DOHH2 (cell line): Measurements from ENCODE around the gene FXYD6.

Experiments
- EZH2phosphoT487 ChIP-seq: fragments of 200-600 bp; sonication (generic); IDR thresholded peaks from 2 replicates; pipeline ENCODE4 v1.6.1; 2017; ENCODE audit warnings: borderline replicate concordance, mild to moderate bottlenecking, antibody characterized with exemption, low read length, moderate library complexity, mixed read lengths
- TF ChIP-seq, protein P1 (sequence below): fragments of 200-600 bp; sonication (generic); IDR thresholded peaks from one replicate; pipeline ENCODE4 v1.5.1; 2014; ENCODE audit warnings: antibody characterized with exemption, mild to moderate bottlenecking, low read depth, low read length; ENCODE audit not compliant: poor library complexity, severe bottlenecking

DNA sequence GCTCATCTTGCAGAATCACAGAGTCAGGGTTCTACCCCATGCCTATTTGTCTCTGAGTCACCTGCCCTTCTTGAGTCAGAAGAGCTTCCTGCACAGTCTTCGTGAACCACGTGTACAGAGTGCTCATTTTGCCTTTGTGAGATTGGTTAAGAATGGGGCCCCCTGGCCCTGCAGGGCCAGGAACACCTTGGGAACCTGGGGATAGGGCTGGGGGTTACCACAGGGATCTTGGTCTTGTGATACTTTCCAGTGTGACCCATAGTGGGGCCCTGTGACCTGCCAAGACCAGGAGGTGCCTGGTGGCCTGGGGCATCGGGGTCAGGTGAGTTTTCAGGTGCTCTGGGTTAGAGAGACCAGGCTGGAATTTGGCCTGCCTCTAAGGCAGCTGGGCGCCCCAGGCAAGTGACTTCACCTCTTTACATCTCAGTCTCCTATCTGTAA, 43.3 kb upstream of the FXYD6 start:
- TF ChIP-seq, protein P1, sequence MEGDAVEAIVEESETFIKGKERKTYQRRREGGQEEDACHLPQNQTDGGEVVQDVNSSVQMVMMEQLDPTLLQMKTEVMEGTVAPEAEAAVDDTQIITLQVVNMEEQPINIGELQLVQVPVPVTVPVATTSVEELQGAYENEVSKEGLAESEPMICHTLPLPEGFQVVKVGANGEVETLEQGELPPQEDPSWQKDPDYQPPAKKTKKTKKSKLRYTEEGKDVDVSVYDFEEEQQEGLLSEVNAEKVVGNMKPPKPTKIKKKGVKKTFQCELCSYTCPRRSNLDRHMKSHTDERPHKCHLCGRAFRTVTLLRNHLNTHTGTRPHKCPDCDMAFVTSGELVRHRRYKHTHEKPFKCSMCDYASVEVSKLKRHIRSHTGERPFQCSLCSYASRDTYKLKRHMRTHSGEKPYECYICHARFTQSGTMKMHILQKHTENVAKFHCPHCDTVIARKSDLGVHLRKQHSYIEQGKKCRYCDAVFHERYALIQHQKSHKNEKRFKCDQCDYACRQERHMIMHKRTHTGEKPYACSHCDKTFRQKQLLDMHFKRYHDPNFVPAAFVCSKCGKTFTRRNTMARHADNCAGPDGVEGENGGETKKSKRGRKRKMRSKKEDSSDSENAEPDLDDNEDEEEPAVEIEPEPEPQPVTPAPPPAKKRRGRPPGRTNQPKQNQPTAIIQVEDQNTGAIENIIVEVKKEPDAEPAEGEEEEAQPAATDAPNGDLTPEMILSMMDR: no peak
- no peak for TF ChIP-seq EZH2phosphoT487
